HG03558 (cell line): ENCODE measurements around the gene TMEM117.
"Not testable (repeated sequence)": the region's sequence is repeated elsewhere in the genome, so short reads cannot be mapped to it uniquely, and the experiment has no call there.

Experiments
- ATAC-seq: cut with Tn5 transposase; IDR thresholded peaks from one replicate; pipeline ENCODE4 v1.9.1; 2021; ENCODE audit warnings: moderate number of reproducible peaks; ENCODE audit not compliant: unreplicated experiment; ENCODE audit errors: extremely low read depth

TMEM117 gene

GRCh38 chr12:44159216-44159615, 323.3 kb downstream of the TMEM117 start:
- no peak for ATAC-seq

- no peak for ATAC-seq
Observed at GRCh38 chr12:44159862-44160261, 324.0 kb downstream of the TMEM117 start.

- no peak for ATAC-seq
Observed at GRCh38 chr12:44162961-44163360, 327.1 kb downstream of the TMEM117 start.

GRCh38 chr12:44174053-44174452, 338.2 kb downstream of the TMEM117 start:
- ATAC-seq: no peak

- peak; percentile 92 for ATAC-seq
Observed at GRCh38 chr12:44184499-44185206, 348.8 kb downstream of the TMEM117 start.

- peak; percentile 97 for ATAC-seq
Observed at GRCh38 chr12:44193281-44193680, 357.4 kb downstream of the TMEM117 start.

GRCh38 chr12:44195719-44196118, 359.8 kb downstream of the TMEM117 start:
- ATAC-seq: not testable (repeated sequence)

GRCh38 chr12:44206045-44206444, 370.2 kb downstream of the TMEM117 start:
- ATAC-seq: no peak

- ATAC-seq: no peak
Observed at GRCh38 chr12:44217146-44217883, 381.4 kb downstream of the TMEM117 start.

- no peak for ATAC-seq
Observed at GRCh38 chr12:44223736-44224135, 387.9 kb downstream of the TMEM117 start.

GRCh38 chr12:44224399-44225148, 388.7 kb downstream of the TMEM117 start:
- no peak for ATAC-seq

- no peak for ATAC-seq
Observed at GRCh38 chr12:44225149-44225510, 389.2 kb downstream of the TMEM117 start.

GRCh38 chr12:44227616-44228015, 391.7 kb downstream of the TMEM117 start:
- ATAC-seq: no peak

GRCh38 chr12:44229846-44230245, 394.0 kb downstream of the TMEM117 start:
- ATAC-seq: no peak

GRCh38 chr12:44235674-44236073, 399.8 kb downstream of the TMEM117 start:
- no peak for ATAC-seq

GRCh38 chr12:44240186-44240585, 404.3 kb downstream of the TMEM117 start:
- ATAC-seq: no peak

- no peak for ATAC-seq
Observed at GRCh38 chr12:44245932-44246331, 410.1 kb downstream of the TMEM117 start.

GRCh38 chr12:44246482-44247105, 410.7 kb downstream of the TMEM117 start:
- ATAC-seq: no peak

- ATAC-seq: no peak
Observed at GRCh38 chr12:44247588-44247987, 411.7 kb downstream of the TMEM117 start.

- ATAC-seq: no peak
Observed at GRCh38 chr12:44248436-44248835, 412.6 kb downstream of the TMEM117 start.

GRCh38 chr12:44250440-44250839, 414.6 kb downstream of the TMEM117 start:
- ATAC-seq: not testable (repeated sequence)
